Measurements from ENCODE around the gene ZC3H10. TPM values are rescaled to one million over a fixed set of nuclear protein-coding genes. Genes with fewer than 3 reads are reported as not detected.
"Not testable (repeated sequence)": the region's sequence is repeated elsewhere in the genome, so short reads cannot be mapped to it uniquely, and the experiment has no call there.

Gene ZC3H10
- total and polyA plus RNA-seq, 2 donors (not counting 3 experiments of a cell fraction or from before 2014, with no cell fraction given): 2.6 to 10.1 TPM

DNA sequence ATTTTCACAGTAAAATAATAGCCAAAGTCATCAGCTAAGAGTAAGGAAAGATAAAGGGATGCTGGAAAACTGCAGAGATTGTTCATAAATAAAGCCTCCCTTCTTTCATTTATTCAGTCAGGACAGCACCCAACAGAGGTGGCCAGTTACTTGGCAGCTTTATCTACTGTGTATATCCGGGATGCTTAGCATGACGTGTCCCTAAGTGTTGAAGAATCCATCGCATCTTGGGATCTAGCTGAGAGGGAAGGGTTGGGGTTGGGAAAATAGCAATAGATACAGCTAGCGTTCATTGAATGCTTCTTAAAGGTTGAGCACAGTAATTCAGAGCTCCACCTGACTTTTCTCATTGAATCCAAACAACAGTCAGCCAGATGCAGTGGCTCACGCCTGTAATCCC is 43.7 kb upstream of the ZC3H10 start:
- Histone ChIP-seq H3K9ac (replicated peaks; ENCODE audit: extremely low read depth, insufficient read depth, low read length) (no peak overlapping the region), H3K9me1 (replicated peaks; ENCODE audit: control insufficient read depth, extremely low read depth, insufficient read depth, low read length) (no peaks in the 10 kb centered on the region), H3K27me3 (ENCODE audit: control insufficient read depth in 2 of 2, insufficient read depth in 2 of 2, low read length in 2 of 2) (no peaks in the 10 kb centered on the region), H3K36me3 (ENCODE audit: control insufficient read depth in 2 of 2, extremely low read depth in 1 of 2, insufficient read depth in 2 of 2, low read length in 2 of 2) (no peaks in the 10 kb centered on the region), H3K27ac (ENCODE audit: insufficient read depth, low read depth, low read length) (no peak overlapping the region), H2AFZ (ENCODE audit: low read depth, low read length) (no peak overlapping the region), H3K4me3 (replicated peaks in 1 of 3; ENCODE audit: insufficient read depth in 1 of 3, low read depth in 1 of 3, low read length in 3 of 3) (no peak overlapping the region), H4K20me1 (replicated peaks; ENCODE audit: control insufficient read depth, extremely low read depth, insufficient read depth, low read length) (no peaks in the 10 kb centered on the region), H3K9me3 (replicated peaks; ENCODE audit: control insufficient read depth, insufficient read depth, low read length) (no peaks in the 10 kb centered on the region), H3K4me1 (ENCODE audit: control insufficient read depth, extremely low read depth, insufficient read depth, low read length) (peaks cover under 1% of the 10 kb centered on the region), H3K79me2 (ENCODE audit: control insufficient read depth, insufficient read depth, low read length) (no peaks in the 10 kb centered on the region), H3K4me2 (ENCODE audit: insufficient read depth, low read length) (no peak overlapping the region)
- ChIA-PET POLR2A (interaction anchor here (0.6 kb wide), 1 partner anchor 10 kb away, joined by 3 read pairs; no protein-coding TSS in a partner anchor), CTCF (interaction anchor here (0.9 to 2.5 kb wide), 3 partner anchors 11 to 27 kb away, joined by 3 to 6 read pairs (median 3); no protein-coding TSS in a partner anchor)
- DNase-seq (ENCODE audit: low read depth, low spot score) (no peak), FAIRE-seq (no peak)
- intact Hi-C loops (cut with micrococcal nuclease) (no loop called here), dilution Hi-C loops (cut with MboI; ENCODE audit: extremely low pct_ligation_motif_present, low sequenced_read_pairs) (no loop called here)
- BruUV-seq (replicated peaks): no TSS peak
- TF ChIP-seq FOS (IDR thresholded peaks at IDR 0.05; ENCODE audit: borderline replicate concordance, insufficient read depth, low read length) (no peak), MYC (IDR thresholded peaks at IDR 0.05; ENCODE audit: low read depth, low read length) (no peak), GATA2 (IDR thresholded peaks at IDR 0.05; ENCODE audit: insufficient read depth, insufficient read length, low read depth, low read length) (no peak), JUN (IDR thresholded peaks at IDR 0.05; ENCODE audit: borderline replicate concordance, insufficient read depth, insufficient read length, low read depth) (no peak), POLR2AphosphoS5 (IDR thresholded peaks at IDR 0.05; ENCODE audit: insufficient read depth, low read depth, low read length) (no peak), POLR2A (IDR thresholded peaks at IDR 0.05; ENCODE audit: low read depth, low read length) (no peak), EZH2 (IDR thresholded peaks at IDR 0.05; ENCODE audit: borderline replicate concordance, low read depth, low read length, severe bottlenecking) (no peak)
- TF ChIP-seq, protein P1, sequence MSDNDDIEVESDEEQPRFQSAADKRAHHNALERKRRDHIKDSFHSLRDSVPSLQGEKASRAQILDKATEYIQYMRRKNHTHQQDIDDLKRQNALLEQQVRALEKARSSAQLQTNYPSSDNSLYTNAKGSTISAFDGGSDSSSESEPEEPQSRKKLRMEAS (IDR thresholded peaks at IDR 0.05; ENCODE audit: insufficient read depth, insufficient read length): no peak
- TF ChIP-seq, protein P2, sequence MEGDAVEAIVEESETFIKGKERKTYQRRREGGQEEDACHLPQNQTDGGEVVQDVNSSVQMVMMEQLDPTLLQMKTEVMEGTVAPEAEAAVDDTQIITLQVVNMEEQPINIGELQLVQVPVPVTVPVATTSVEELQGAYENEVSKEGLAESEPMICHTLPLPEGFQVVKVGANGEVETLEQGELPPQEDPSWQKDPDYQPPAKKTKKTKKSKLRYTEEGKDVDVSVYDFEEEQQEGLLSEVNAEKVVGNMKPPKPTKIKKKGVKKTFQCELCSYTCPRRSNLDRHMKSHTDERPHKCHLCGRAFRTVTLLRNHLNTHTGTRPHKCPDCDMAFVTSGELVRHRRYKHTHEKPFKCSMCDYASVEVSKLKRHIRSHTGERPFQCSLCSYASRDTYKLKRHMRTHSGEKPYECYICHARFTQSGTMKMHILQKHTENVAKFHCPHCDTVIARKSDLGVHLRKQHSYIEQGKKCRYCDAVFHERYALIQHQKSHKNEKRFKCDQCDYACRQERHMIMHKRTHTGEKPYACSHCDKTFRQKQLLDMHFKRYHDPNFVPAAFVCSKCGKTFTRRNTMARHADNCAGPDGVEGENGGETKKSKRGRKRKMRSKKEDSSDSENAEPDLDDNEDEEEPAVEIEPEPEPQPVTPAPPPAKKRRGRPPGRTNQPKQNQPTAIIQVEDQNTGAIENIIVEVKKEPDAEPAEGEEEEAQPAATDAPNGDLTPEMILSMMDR (IDR thresholded peaks at IDR 0.05; ENCODE audit: extremely low read depth in 1 of 2, insufficient read depth in 1 of 2, low read depth in 1 of 2, low read length in 2 of 2): no peak

DNA sequence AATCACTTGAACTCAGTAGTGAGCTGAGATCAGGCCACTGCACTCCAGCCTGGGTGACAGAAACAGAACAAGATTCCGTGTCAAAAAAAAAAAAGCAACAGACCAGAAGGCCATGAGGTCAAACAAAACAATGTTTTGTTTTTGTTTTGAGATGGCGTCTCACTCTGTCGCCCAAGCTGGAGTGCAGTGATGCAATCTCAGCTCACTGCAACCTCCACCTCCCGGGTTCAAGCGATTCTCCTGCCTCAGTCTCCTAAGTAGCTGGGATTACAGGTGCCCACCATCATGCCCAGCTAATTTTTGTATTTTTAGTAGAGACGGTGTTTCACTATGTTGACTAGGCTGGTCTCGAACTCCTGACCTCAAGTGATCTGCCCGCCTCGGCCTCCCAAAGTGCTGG is 40.1 kb upstream of the ZC3H10 start:
- H3K36me3 ChIP-seq (ENCODE audit: control insufficient read depth in 2 of 2, extremely low read depth in 1 of 2, insufficient read depth in 2 of 2, low read length in 2 of 2); H3K27ac ChIP-seq (ENCODE audit: insufficient read depth, low read depth, low read length); H3K4me3 ChIP-seq (replicated peaks in 1 of 3; ENCODE audit: insufficient read depth in 1 of 3, low read depth in 1 of 3, low read length in 3 of 3); H2AFZ ChIP-seq (ENCODE audit: low read depth, low read length); H3K27me3 ChIP-seq (ENCODE audit: control insufficient read depth in 2 of 2, insufficient read depth in 2 of 2, low read length in 2 of 2); CTCF ChIA-PET; H3K9me1 ChIP-seq (replicated peaks; ENCODE audit: control insufficient read depth, extremely low read depth, insufficient read depth, low read length); dilution Hi-C loops (cut with MboI; ENCODE audit: extremely low pct_ligation_motif_present, low sequenced_read_pairs); H3K79me2 ChIP-seq (ENCODE audit: control insufficient read depth, insufficient read depth, low read length); BruUV-seq (replicated peaks); intact Hi-C loops (cut with micrococcal nuclease); POLR2A ChIA-PET; FAIRE-seq; H3K9me3 ChIP-seq (replicated peaks; ENCODE audit: control insufficient read depth, insufficient read depth, low read length); H3K4me2 ChIP-seq (ENCODE audit: insufficient read depth, low read length); H4K20me1 ChIP-seq (replicated peaks; ENCODE audit: control insufficient read depth, extremely low read depth, insufficient read depth, low read length); DNase-seq (ENCODE audit: low read depth, low spot score); H3K4me1 ChIP-seq (ENCODE audit: control insufficient read depth, extremely low read depth, insufficient read depth, low read length); H3K9ac ChIP-seq (replicated peaks; ENCODE audit: extremely low read depth, insufficient read depth, low read length): not testable (repeated sequence)

Data from endothelial cell of umbilical vein (primary cell).